Embryonic facial prominence (tissue), 1 donor: Measurements from ENCODE around the gene TES.
"Not testable (repeated sequence)": the region's sequence is repeated elsewhere in the genome, so short reads cannot be mapped to it uniquely, and the experiment has no call there.

ENCODE experiments used
- DNase-seq: peaks from one replicate; pipeline ENCODE4 v3.0.0-alpha.2; 2016; ENCODE audit errors: extremely low spot score

Gene TES, protein sequence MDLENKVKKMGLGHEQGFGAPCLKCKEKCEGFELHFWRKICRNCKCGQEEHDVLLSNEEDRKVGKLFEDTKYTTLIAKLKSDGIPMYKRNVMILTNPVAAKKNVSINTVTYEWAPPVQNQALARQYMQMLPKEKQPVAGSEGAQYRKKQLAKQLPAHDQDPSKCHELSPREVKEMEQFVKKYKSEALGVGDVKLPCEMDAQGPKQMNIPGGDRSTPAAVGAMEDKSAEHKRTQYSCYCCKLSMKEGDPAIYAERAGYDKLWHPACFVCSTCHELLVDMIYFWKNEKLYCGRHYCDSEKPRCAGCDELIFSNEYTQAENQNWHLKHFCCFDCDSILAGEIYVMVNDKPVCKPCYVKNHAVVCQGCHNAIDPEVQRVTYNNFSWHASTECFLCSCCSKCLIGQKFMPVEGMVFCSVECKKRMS

DNA sequence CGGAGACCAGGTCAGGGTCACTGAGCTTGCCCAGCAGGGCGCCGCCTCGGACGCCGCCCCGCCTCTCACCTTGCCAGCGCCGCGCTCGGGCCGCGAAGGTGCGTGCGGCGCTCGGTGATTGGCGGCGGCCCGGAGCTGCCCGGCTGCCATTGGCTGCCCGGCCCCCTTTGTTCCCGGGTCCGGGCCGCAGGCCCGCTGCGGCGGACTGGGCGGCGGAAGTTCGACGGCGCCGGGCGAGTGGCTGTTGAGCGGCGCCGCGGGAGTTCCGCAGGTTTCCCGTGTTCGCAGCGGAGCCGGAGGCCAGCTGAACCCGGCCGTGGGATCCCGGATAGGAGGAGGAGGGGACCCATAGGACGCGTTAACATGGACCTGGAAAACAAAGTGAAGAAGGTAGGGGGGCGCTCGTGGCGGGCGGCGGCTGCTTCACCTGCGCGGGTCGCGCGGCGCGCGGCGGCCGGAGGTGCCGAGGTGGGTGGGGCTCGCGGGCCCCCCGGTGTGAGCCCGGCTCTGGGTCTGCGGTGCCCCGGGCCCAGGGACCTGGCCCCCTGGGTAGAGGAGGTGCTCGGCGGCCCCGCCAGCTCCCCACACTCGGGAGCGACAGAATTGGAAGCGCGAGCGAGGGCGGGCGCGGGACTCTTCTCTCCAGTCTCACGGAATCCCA is at the start of gene TES:
Gene TES, plus strand, starts transcription at position 195 of the 661 bp plus-strand sequence. Its CDS starts 169 bp downstream, at position 364.
- DNase-seq: no peak

DNA sequence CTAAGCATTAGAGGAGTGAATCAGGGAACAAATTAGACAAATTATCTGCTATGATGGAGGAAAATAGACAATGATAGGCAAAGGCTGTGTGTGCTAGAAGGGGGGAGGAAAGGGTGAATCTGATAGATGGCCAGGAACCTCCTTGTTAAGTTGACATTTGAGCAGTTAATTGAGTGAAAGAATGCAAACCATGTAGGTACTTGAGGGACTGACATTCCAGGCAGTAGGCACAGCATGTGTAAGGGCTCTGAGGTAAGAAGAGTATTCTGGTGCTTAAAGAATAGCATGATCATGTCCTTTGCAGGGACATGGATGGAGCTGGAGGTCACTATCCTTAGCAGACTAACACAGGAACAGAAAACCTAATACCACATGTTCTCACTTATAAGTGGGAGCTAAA is 48.6 kb upstream of the TES start:
- DNase-seq: no peak

DNA sequence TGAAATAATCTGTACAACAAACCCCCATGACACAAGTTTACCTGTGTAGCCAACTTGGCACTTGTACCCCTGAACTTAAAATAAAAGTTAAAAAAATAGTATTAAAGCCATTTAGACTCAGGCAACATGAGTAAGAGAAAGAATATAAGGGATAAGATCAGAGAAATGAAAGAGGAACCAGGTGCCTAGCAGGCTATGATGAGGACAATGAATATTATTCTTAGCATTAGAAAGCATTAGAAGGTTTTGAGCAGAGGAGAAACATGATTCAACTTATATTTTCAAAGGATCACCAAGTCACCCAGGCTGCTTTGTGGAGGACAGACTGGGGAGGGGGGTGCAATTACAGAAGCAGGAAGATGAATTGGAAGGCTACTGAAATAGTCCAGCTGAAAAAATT is 48.1 kb upstream of the TES start:
- no peak for DNase-seq

DNA sequence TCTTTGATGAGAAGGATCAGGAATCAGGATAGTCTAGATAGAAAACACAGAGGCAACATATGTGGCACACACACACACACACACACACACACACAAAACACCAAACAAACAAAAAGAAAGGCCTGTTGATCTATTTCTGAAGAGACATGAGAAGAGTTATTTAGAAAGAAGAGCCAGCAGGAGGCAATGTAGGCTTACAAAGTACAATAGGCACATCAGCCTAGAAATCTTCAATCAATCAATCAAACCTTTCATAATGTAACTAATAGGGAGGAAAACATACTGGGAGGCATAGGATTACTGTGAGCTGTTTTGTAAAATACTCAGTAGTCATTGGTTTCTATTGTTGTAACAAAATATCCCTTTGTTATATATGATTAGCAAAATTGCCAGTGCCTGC is 47.3 kb upstream of the TES start:
- no peak for DNase-seq

DNA sequence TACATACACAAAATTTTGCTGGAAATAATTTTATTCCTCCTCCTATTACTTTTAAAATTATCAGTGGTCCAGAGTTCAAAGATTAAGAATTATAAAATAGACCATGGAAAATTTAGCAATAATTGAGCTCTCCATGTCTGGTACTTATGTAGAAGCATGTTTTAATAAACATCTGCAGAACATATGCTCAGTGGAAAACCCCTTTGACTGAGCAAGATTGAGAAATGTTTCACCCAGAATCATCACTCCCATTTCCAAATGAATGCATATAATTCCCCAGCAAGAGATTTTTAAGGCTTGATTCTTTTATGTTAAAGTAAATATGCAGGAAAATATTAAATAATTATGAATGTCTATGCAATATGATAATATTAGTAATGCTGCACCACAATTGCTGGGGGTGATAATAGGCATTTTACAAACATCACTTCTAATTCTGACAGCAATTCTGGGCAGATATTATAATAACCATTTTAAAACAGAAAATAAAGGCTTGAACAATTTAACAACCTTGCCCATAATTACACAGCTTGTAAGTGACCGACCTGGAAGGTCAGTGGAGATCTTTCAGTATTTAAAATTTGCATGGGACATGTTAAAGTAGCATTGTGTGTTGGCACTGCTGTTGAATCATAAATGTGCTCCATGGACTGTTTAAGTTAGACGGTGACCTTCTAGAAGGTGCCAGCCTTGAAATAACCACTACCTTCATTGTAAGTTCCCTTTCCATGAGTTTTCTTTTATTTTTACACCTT is 45.6 kb upstream of the TES start:
- no peak for DNase-seq

DNA sequence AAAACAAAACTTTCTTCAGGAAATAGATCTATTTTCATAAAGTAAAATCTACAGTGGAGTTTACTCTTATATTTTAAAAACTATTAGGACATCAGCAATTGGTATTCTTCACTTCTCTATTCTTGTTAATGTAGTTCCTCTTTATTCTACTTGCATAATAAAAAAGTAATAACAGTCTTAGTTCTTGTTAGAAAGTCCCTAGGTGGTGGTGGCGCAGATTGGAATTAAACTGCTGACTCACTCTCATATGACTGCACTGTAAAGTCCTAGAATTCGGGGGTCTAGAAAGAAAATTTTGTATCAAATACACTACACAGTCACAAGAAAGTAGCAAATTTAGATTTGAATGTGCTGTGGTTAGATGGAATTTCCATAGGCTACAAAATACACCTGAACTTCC is 44.6 kb upstream of the TES start:
- DNase-seq: no peak

DNA sequence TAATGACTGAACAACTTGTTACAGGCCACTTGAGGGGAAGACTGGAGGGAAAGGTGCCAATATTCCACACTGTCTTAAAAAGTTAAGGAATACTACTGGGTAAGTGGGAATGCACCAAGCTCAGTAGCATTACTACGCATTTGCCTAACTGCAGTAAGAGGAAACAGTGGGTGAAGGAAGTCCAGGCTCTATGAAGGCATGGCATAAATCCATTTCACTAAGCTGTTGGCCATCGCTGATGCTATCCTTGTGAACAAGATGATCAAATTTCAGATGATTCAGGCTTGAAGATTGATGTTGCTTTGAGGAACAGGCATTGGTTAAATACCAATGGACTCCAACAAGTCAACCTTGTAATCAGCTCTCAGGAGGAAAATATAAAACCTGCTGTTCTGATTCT is 44.2 kb upstream of the TES start:
- no peak for DNase-seq

DNA sequence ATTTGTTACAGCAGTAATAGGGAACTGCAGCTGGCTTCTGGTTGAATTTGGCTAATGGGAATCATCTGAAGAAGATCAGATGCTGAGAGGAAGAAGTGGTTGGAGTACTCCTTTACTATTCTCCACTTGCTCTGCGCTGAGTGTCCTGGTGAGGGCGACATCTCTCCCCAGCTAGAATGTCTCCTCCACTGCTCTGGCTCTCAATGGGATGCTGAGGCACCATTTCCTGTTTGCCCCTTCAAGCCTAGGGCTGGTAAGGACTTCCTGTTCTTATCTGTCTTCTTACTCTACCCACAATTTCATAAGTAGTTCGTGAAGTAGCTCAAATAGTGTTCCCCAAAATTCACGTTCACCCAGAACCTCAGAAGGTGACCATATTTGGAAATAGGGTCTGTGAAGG is 43.2 kb upstream of the TES start:
- DNase-seq: no peak

DNA sequence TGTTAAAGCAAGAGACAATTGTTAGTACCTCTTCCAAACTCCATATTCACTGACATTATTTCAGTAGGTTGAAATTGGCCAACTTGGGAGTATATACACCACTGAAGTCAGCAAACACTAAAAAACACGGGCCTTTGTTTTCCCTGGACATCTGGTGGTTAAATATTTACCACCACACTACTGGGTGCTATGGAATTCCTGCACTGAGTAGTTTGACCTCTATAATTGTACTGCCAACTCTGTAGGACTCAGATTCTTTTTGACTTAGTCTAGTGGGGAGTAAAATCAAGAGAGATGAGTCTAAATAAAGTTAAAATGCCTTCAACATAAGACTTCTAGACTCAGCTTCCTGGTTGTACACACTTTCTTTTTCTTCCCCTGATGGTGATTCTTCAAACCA is 41.3 kb upstream of the TES start:
- DNase-seq: no peak

DNA sequence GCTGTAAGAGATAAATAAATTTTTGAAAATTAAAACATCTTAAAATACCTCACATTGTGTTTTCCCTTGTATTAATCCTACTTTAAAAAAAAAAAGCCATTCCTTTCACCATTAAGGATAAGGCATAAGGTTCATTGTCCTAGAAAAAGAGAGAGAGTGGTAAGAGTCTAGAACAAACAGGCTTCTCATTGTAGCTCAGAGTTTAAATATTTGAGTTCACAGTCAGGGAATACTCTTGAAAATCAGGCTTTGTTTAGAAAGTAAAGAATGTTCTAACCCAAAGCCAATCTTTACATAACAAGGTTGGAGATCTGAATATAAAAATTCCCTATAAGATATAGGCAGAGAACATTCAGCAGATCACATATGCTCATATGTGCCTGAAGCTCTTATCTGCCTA is 40.2 kb upstream of the TES start:
- DNase-seq: no peak

DNA sequence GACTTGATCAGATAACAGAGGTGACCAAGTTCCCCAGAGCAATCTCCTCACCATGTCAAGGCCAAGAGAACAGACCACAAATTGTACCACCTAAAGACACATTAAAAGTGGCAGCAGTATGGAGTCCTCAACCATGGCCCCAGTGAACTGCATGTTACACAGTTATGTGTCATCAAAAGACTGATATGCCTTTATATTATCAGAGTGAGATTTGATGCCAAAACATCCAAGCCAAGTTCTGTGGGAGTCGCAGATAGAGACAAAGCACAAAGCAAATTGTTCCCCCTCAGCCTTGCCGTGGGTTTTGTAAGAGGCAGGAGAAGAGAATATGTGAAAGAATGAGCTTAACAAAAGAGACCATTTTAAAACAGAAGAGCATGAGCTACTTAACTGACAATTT is 39.2 kb upstream of the TES start:
- DNase-seq: no peak

DNA sequence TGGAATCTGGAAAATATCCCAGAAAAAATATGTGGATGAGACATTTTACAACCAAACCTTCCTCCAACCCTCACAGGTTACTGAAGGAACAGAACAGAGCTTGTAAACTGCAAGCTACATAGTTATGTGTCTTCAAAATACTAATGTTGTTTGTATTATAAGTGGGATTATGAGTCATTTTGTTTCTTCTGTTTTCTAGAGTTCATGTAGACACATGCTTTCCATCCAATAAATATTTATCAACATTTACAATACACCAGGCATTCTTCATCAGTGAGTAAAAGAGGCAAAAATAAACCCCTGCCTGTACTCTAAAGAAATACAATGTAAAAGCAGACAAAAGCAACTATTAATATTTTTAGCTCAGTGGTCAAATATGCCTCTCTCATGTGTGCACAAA is 38.0 kb upstream of the TES start:
- no peak for DNase-seq

DNA sequence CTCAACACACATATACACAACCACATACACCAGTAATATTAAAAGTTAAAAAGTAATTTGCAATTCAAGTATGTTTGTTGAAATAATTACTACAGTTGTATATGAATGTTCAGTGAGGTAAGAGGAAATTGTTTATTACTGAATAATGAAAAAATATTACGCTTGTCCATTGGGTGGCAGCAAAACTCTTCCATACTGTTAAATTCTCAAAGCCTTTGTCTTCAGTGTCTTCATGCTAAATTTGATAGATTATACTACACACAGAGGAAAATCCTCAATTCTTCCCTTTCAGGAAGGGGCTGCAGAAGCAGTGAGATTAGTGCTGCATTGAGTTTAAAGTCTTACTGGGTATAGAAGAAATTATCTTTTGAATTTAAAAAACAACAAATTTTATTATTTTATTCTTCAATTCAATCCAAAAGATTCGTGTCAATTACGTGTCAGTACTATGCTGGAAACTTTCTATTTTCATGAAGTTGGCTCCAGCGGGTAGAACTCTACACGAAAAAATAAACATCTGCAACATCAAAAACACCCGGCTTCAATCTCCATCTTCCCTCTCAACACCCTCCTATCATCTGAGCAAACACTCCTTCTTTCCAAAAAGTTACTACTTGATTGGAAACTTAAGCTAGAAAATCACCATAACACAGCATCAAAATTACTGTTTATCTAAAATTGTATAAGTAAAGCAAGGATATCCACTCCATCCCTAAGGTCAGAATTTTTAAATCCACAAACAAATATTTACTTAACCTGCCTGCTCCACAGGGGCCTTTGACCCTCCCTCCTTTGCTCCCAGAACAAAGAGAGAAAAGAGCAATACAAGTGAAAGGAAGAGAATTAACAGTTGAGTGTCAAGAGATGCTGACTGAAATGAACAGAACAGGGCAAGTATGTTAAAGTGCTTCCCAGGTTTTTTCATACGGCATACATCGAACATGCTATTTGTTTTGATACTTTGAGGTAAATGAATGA is 37.0 kb upstream of the TES start:
- DNase-seq: peak; percentile 55

DNA sequence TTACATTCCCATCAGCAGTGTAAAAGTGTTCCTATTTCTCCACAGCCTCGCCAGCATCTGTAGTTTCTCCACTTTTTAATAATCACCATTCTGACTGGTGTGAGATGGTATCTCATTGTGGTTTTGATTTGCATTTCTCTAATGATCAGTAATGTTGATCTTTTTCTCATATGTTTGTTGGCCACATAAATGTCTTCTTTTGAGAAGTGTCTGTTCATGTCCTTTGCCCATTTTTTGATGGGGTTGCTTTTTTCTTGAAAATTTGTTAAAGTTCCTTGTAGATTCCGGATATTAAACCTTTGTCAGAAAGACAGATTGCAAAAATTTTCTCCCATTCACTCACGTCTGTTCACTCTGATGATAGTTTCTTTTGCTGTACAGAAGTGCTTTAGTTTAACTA is 35.2 kb upstream of the TES start:
- not testable (repeated sequence) for DNase-seq

DNA sequence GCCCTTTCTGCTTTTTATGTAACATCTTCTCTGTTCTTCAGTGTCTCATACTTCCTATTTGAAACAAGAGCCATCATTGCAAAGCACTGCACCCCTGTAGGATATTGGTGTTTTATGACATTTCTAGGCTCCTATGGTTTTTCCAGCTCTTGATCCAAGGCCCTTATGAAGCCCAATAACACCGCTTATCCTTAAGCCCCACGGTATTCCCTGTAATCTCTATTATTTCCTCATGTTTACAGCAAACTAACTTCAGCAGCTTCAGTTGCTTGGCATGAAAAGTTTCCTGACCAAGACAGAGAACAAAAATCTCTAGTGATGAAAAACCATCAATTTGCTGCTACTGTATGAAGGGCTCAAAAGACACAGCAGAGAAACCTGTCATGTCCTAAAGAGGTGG is 34.1 kb upstream of the TES start:
- DNase-seq: no peak

DNA sequence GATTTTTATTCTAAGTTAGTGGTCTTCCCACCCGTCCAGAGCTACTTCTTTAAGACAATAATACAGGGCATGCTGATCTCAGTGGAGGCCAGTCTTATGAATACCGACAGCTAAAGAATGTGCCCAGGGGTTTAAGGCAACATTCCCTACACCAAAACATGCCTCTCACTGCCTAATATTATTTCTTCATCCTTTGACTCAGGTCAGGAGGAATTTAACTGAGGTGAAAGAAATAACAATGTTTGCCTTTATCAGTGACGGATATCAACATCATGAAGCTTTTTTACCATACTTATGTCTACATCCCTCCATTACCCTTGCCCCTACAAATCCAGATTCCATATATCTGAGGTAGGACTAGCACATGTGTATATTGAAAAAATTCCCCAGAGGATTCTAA is 33.3 kb upstream of the TES start:
- no peak for DNase-seq

DNA sequence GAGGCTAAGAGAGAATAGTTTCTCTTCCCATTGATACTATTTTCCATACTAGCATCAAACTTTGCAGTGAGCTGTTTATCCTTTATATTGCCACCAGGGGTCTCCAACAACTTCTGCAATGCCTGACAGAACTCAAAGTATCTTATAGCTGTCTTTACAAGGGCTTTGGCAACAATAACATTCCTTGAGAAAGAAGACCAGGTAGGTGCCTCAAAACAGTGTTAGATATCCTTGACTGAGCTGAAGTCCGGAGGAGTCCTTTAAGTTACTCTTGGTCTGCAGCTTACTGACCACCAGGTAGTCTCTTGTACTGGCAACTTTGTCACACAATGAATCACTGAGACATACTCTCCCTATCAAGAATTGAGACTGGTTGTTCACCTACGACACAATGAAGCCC is 30.0 kb upstream of the TES start:
- no peak for DNase-seq

DNA sequence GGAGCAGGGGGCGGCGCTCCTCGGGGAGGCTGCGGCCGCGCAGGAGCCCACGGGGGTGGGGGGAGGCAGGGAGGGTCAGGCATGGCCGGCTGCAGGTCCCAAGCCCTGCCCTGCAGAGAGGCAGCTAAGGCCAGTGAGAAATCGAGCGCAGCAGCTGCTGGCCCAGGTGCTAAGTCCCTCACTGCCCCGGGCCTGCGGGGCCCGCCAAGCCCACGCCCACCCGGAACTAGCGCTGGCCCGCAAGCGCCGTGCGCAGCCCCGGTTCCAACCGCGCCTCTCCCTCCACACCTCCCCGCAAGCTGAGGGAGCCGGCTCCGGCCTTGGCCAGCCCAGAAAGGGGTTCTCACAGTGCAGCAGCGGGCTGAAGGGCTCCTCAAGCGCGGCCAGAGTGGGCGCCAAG is 28.3 kb upstream of the TES start:
- no peak for DNase-seq

DNA sequence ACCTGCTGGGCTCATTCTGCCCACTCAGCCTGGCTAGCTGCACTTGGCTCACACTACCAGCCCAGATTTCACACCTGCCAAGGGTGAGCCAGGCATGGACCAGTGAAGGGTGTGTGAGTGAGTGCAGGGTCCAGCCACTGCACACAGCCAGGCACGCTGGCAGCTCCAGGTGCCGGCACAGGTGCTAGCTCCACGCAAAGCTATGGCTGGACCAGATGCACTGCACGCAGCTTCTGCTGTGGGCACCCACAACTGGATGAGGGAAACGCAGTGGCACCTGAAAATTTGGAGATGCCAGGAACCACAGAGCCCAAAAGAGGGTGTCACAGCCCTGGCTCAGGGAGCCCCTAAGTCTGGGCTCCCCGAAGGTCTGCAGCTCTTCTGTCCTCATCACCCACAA is 24.9 kb upstream of the TES start:
- no peak for DNase-seq

DNA sequence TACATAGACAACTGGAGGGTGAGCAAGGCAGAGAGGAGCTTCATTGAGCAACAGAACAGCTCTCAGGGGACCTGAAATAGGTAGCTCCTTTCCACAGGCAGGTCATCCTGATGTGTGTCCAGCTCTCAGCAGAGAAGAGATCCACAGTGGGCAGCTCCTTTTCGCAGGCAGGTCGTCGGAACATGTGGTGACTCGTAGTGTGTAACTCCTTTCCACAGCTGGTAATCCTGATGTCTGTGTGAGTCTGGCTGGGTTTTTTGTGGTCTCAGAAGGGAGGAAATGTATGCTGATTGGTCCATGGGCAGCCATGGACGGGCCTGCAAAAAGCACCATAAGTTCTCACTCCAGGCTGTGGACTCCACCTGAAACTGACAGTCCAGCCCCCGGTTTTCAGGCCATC is 24.4 kb upstream of the TES start:
- DNase-seq: no peak

DNA sequence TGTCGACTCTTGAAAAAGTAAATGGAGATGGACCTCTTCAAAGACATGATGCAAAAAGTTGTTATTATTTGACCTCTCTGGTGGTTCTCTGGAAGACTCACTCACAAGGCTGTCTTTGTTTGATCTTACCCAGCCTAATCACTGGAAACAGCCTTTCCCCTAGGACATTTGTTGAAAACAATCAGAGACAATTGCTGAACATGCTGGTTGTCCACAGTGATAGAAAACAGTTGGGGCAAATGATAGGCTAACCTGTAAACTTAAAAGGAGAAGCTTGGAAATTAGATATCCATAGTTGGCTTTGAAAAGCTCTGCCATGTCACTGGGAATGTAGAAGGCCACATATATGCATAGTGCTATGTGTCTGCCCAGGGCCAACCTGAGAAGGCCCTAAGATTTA is 22.9 kb upstream of the TES start:
- no peak for DNase-seq
